Fibroblast of skin of scalp (primary cell): ENCODE measurements around the gene APMAP.

Experiments used
- DNase-seq: peaks from one replicate; pipeline ENCODE4 v3.0.0-alpha.2; 2013

APMAP gene

GRCh38 chr20:24986436-24987015, 6.0 kb downstream of the APMAP start:
- no peak for DNase-seq

- no peak for DNase-seq
These were observed 6.7 kb downstream of the APMAP start for GRCh38 chr20:24985802-24986201.

- no peak for DNase-seq
These were observed 7.5 kb downstream of the APMAP start for GRCh38 chr20:24984961-24985640.

GRCh38 chr20:24983896-24984295, 8.7 kb downstream of the APMAP start:
- DNase-seq: no peak

GRCh38 chr20:24981790-24982189, 10.8 kb downstream of the APMAP start:
- DNase-seq: no peak

GRCh38 chr20:24981282-24981681, 11.3 kb downstream of the APMAP start:
- no peak for DNase-seq

GRCh38 chr20:24980291-24981053, 12.1 kb downstream of the APMAP start:
- no peak for DNase-seq

- DNase-seq: no peak
These were observed 13.3 kb downstream of the APMAP start for GRCh38 chr20:24979036-24979960.

GRCh38 chr20:24978513-24978912, 14.0 kb downstream of the APMAP start:
- no peak for DNase-seq

GRCh38 chr20:24977797-24978196, 14.8 kb downstream of the APMAP start:
- no peak for DNase-seq

- no peak for DNase-seq
These were observed 15.2 kb downstream of the APMAP start for GRCh38 chr20:24977336-24977735.

GRCh38 chr20:24972341-24972740, 20.2 kb downstream of the APMAP start:
- DNase-seq: no peak

GRCh38 chr20:24971376-24972101, 21.0 kb downstream of the APMAP start:
- DNase-seq: no peak

GRCh38 chr20:24970754-24971153, 21.8 kb downstream of the APMAP start:
- DNase-seq: no peak

- no peak for DNase-seq
These were observed 22.5 kb downstream of the APMAP start for GRCh38 chr20:24970030-24970553.

- DNase-seq: no peak
These were observed 23.1 kb downstream of the APMAP start for GRCh38 chr20:24969186-24970029.

GRCh38 chr20:24968278-24968800, 24.2 kb downstream of the APMAP start:
- DNase-seq: no peak

GRCh38 chr20:24966317-24967012, 26.1 kb downstream of the APMAP start:
- no peak for DNase-seq

- DNase-seq: no peak
These were observed 27.3 kb downstream of the APMAP start for GRCh38 chr20:24965065-24965919.
